ENCODE measurements around the gene ASXL1. TPM values are rescaled to one million over a fixed set of nuclear protein-coding genes. Genes with fewer than 3 reads are reported as not detected.
A peak's percentile ranks its signal among the peaks of the same experiment; 100 is the strongest.

The ASXL1 gene
- total and polyA plus RNA-seq, 2 donors (not counting 1 experiment from before 2014, with no cell fraction given) = 93.0 to 180 TPM

DNA sequence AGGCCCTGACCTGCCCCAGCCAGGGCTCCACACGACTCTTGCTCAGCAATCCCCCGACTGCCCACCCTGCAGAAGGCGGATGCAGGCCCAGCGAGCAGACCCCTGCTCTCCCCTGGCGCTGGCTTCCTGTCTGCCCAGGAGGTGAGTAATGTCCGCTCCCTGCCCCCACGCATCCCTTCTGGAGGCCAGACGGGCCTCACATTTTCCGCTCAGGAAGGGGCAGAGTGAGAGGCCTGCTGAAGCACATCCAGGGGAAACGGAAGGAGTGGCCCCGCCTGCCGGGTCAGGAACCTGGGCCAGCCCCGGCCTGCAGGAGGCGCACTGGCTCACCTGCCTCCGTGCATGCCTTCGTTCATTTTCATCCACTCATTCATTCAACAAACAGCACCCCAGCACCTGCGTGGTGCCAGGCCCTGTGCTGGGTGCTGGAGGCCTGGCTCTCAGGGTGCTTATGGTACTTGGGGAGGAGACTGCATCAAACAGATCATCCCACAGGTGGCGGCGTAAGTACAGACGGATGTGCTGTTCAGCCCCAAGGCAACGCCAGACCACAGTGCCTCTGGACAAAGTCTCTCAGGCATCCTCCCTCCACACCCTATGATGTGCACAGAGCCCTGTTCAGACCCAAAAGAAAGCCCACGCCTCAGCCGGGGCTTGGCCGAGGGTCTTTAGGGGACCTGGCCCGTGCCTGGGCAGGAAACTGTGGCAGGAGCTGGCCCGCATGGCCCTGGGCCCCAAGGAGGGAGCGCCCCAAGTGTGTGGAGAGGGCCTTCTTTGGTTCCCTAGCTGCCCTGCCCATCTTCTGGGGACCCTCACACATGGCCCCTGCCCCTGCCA, 112.1 kb downstream of the ASXL1 start:
- ATAC-seq (ENCODE audit: low read depth) (peak; percentile 34), DNase-seq (no peak)
- H3K4me1 Mint-ChIP-seq = peaks cover 24% of the 10 kb centered on the region
- peaks cover 14 to 36% of the 10 kb centered on the region in 2 donors for H3K4me1 ChIP-seq (ENCODE audit: control insufficient read depth in 2 of 2, insufficient read depth in 2 of 2, low read length in 2 of 2)
- 72% methylated on average over 22 of the region's 27 CpGs for WGBS (ENCODE audit: insufficient coverage)
- no peaks in the 10 kb centered on the region for H3K27me3 Mint-ChIP-seq
- peaks cover 12% of the 10 kb centered on the region for H3K79me2 ChIP-seq (ENCODE audit: control insufficient read depth, insufficient read depth, low read length)
- peaks cover 0 to 4% (median 0%) of the 10 kb centered on the region in 3 donors for H3K9me3 ChIP-seq (ENCODE audit: control extremely low read depth in 1 of 3, control insufficient read depth in 2 of 3, insufficient read depth in 1 of 3, low read length in 2 of 3)
- no peak overlapping the region for H3K4me3 ChIP-seq (ENCODE audit: control extremely low read depth in 1 of 5, extremely low read depth in 1 of 5, insufficient read depth in 1 of 5, low read depth in 2 of 5, low read length in 4 of 5)
- no peak overlapping the region for H3K9ac ChIP-seq (ENCODE audit: low read length)
- peaks cover 7% of the 10 kb centered on the region for H4K20me1 ChIP-seq (ENCODE audit: control insufficient read depth, insufficient read depth, low read length, poor library complexity, severe bottlenecking)
- H3K4me3 Mint-ChIP-seq = no peak overlapping the region
- CTCF ChIA-PET = interaction anchor here (1.1 kb wide), 1 partner anchor 183 kb away, joined by 3 read pairs; no protein-coding TSS in a partner anchor
- TF ChIP-seq, protein P1, sequence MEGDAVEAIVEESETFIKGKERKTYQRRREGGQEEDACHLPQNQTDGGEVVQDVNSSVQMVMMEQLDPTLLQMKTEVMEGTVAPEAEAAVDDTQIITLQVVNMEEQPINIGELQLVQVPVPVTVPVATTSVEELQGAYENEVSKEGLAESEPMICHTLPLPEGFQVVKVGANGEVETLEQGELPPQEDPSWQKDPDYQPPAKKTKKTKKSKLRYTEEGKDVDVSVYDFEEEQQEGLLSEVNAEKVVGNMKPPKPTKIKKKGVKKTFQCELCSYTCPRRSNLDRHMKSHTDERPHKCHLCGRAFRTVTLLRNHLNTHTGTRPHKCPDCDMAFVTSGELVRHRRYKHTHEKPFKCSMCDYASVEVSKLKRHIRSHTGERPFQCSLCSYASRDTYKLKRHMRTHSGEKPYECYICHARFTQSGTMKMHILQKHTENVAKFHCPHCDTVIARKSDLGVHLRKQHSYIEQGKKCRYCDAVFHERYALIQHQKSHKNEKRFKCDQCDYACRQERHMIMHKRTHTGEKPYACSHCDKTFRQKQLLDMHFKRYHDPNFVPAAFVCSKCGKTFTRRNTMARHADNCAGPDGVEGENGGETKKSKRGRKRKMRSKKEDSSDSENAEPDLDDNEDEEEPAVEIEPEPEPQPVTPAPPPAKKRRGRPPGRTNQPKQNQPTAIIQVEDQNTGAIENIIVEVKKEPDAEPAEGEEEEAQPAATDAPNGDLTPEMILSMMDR (IDR thresholded peaks at IDR 0.05) = peak; percentile 51
- TF ChIP-seq EZH2 (IDR thresholded peaks at IDR 0.05; ENCODE audit: borderline replicate concordance, insufficient read depth, low read depth, low read length, poor library complexity, severe bottlenecking) = no peak
- H3K36me3 ChIP-seq (replicated peaks in 1 of 2; ENCODE audit: control extremely low read depth in 1 of 2, control insufficient read depth in 1 of 2, extremely low read depth in 1 of 2, insufficient read depth in 2 of 2, low read length in 1 of 2) = no peaks in the 10 kb centered on the region
- H3K4me2 ChIP-seq (replicated peaks; ENCODE audit: low read depth, low read length, poor library complexity, severe bottlenecking) = no peak overlapping the region
- POLR2A ChIA-PET = no interaction called here
- no peak overlapping the region for H3K27ac Mint-ChIP-seq
- intact Hi-C loops (cut with micrococcal nuclease) = no loop called here
- no peaks in the 10 kb centered on the region for H3K9me3 Mint-ChIP-seq (ENCODE audit: insufficient read depth)
- H3K27ac ChIP-seq (ENCODE audit: low read length in 2 of 2) = no peak overlapping the region
- no peak overlapping the region for H2AFZ ChIP-seq (ENCODE audit: insufficient read depth, low read depth, low read length, poor library complexity, severe bottlenecking)
- H3K27me3 ChIP-seq (replicated peaks in 1 of 4; ENCODE audit: control extremely low read depth in 1 of 4, control insufficient read depth in 3 of 4, insufficient read depth in 4 of 4, low read length in 3 of 4) = peaks cover 0 to 5% (median 0%) of the 10 kb centered on the region in 4 experiments

DNA sequence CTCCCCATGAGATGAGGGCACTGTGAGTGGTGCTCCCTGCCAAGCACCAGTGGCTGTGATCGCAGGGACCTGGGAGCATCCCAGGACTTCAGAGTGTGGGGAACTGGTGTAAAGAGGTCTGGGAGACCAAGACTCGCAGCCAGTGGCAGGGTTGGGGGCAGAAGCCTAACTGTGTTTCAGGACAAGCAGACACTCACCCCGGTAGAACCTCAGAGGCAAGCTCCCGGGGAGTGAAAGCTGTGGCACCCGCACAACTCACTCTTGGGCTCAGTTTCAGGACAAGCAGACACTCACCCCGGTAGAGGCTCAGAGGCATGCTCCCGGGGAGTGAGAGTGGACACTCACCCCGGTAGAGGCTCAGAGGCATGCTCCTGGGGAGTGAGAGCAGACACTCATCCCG, 112.8 kb downstream of the ASXL1 start:
- ATAC-seq (ENCODE audit: low read depth) (no peak), DNase-seq (no peak)
- Histone ChIP-seq H3K79me2 (ENCODE audit: control insufficient read depth, insufficient read depth, low read length) (peaks cover 12% of the 10 kb centered on the region), H3K9ac (ENCODE audit: low read length) (no peak overlapping the region), H3K27me3 (replicated peaks in 1 of 4; ENCODE audit: control extremely low read depth in 1 of 4, control insufficient read depth in 3 of 4, insufficient read depth in 4 of 4, low read length in 3 of 4) (peaks cover 0 to 5% (median 0%) of the 10 kb centered on the region in 4 experiments), H3K9me3 (ENCODE audit: control extremely low read depth in 1 of 3, control insufficient read depth in 2 of 3, insufficient read depth in 1 of 3, low read length in 2 of 3) (peaks cover 0 to 4% (median 0%) of the 10 kb centered on the region in 3 donors), H3K27ac (ENCODE audit: low read length in 2 of 2) (no peak overlapping the region), H3K4me3 (ENCODE audit: control extremely low read depth in 1 of 5, extremely low read depth in 1 of 5, insufficient read depth in 1 of 5, low read depth in 2 of 5, low read length in 4 of 5) (no peak overlapping the region), H3K4me1 (ENCODE audit: control insufficient read depth in 2 of 2, insufficient read depth in 2 of 2, low read length in 2 of 2) (peaks cover 21 to 43% of the 10 kb centered on the region in 2 donors), H3K36me3 (replicated peaks in 1 of 2; ENCODE audit: control extremely low read depth in 1 of 2, control insufficient read depth in 1 of 2, extremely low read depth in 1 of 2, insufficient read depth in 2 of 2, low read length in 1 of 2) (no peaks in the 10 kb centered on the region), H4K20me1 (ENCODE audit: control insufficient read depth, insufficient read depth, low read length, poor library complexity, severe bottlenecking) (peaks cover 7% of the 10 kb centered on the region), H3K4me2 (replicated peaks; ENCODE audit: low read depth, low read length, poor library complexity, severe bottlenecking) (no peak overlapping the region), H2AFZ (ENCODE audit: insufficient read depth, low read depth, low read length, poor library complexity, severe bottlenecking) (no peak overlapping the region)
- H3K27me3 Mint-ChIP-seq = no peaks in the 10 kb centered on the region
- intact Hi-C loops (cut with micrococcal nuclease) = no loop called here
- no peak overlapping the region for H3K4me3 Mint-ChIP-seq
- H3K9me3 Mint-ChIP-seq (ENCODE audit: insufficient read depth) = no peaks in the 10 kb centered on the region
- WGBS (ENCODE audit: insufficient coverage) = 99% methylated on average over 9 of the region's 9 CpGs
- H3K27ac Mint-ChIP-seq = no peak overlapping the region
- ChIA-PET CTCF (no interaction called here), POLR2A (no interaction called here)
- peaks cover 30% of the 10 kb centered on the region for H3K4me1 Mint-ChIP-seq
- TF ChIP-seq, protein P1 (IDR thresholded peaks at IDR 0.05) = no peak
- TF ChIP-seq EZH2 (IDR thresholded peaks at IDR 0.05; ENCODE audit: borderline replicate concordance, insufficient read depth, low read depth, low read length, poor library complexity, severe bottlenecking) = no peak
